Ecto neural progenitor cell (in vitro differentiated cells): ENCODE data around the gene KRT78.

Source experiments
- DNase-seq: peaks from one replicate; pipeline ENCODE4 v3.0.0-alpha.2; 2018; ENCODE audit warnings: low spot score

KRT78 gene

DNA sequence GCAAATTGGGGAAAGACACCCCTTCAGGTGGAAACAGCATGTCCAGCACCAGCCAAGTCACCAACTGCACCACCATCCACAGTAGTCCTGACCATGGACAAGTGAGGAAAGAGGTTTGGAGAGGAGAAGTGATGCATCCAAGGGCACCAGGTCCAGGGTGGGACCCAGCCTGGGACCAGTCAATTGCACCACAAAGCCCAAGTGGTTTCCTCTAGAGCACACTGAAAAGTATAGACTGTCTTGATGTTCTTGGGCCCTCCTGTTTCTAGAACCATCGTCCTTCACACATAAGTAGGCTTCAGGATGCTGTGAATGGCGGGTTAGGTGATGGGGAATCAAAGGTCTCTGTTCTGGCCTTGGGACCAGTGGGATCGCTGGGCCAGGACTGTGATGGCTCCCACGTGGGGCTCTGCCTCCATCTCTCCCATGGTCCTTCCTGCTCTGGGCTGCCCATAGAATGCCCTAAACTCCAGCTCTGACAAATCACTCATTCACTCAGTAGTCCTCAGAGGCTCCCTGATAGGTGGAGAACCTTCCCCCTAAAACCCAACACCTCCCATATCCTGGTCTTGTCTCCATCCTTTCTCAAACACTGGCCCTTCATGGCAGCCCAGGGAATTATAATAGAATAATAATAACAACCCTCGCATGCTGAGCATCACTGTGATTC lies 23.9 kb downstream of the KRT78 start:
- no peak for DNase-seq

DNA sequence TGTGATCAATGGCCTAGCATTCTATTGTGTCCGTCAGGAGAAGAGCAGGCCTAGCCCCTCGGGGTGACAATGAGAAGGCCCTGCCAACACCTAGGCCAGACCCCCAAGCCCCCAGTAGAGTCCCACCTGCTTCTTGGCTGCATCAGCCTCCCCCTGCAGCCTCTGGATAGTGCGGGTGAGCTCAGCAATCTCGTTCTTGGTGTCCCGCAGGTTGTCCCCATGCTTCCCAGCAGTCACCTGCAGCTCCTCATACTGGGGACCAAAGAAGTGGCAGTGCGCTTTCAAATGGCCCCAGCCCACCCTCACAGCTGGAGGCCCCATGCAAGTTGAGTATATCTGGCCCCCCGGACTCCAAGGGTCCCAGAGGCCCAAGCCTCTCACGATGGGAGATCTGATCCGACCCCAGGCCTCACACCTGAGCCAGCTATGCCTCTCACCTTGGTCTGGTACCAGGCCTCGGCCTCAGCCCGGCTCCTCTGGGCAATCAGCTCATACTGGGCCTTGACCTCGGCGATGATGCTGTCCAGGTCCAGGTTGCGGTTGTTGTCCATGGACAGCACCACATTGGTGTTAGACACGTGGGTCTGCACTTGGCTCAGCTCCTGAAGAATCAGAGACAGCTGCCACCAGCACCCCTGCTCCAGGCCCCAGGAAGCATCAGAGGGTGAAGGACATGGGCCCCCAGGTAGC lies 24.9 kb downstream of the KRT78 start:
- no peak for DNase-seq

DNA sequence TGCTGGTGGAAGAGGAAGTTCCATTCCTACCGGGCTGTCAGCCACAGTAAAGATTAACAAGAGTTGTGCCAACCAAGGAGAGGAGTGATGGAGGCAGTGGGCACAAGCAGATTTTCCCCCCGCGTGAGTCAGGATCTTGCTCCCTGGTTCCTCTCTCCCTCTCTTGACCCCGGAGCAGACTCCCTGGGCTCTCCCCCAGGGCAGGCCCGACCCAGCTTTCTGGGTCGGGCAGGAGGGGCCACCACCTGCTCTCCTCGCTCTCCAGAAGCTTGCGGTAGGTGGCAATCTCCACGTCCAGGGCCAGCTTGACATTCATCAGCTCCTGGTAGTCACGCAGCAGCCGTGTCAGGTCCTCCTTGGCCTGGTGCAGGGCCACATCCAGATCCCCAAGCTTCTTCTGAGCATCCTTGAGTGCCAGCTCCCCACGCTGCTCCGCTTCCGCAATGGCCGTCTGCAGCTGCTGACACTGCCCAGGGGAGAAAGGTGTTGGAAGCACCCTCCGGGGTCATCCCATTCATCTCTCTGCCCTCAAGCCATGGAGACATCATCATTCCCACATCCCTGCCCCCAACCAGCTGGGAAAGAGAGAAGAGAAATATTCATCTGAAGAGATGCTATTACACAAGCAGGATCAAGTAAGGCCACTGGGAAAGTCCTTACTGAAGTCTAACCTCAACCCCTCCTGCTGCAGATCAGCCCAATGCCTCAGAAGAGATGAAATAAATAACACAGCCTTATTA lies 25.9 kb downstream of the KRT78 start:
- DNase-seq = no peak

DNA sequence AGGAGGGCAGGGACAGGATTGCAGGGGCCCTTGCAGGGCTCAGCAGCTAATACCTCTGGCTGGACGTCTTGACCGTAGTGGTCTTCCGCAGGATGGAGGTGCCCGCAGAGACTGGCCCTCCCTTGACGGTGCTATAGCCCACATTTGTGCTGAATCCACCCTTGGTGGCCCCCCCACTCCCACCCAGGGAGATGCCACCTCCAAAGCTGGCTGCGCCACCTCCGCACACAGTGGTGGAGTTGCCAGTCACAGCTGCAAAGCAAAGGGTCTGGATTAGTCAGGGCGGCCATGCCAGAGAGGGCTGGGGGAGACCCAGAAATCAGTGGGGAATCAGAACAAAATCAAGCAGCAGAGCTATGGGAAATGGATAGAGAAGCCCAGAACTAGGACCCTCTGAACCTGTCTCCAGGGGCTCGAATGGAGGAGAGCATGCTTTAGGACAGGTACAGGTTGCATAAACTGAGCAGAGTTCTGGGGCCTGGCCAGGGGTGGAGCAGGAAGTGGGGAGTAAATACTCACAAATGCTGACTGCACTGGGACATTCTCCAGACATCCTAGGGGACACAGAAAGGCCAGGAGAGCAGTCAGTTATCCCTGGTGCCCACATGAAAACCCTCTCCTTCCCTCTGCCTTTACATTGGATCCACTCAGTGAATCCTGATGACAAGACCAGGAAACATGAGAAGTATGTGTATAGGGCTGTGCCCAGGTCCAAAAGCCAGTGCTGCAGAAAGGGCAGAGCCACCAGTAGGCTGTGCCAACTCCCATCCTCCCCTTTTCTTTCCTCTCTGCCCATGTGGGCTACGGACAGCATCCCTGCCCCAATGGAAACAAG lies 26.8 kb downstream of the KRT78 start:
- DNase-seq = no peak

DNA sequence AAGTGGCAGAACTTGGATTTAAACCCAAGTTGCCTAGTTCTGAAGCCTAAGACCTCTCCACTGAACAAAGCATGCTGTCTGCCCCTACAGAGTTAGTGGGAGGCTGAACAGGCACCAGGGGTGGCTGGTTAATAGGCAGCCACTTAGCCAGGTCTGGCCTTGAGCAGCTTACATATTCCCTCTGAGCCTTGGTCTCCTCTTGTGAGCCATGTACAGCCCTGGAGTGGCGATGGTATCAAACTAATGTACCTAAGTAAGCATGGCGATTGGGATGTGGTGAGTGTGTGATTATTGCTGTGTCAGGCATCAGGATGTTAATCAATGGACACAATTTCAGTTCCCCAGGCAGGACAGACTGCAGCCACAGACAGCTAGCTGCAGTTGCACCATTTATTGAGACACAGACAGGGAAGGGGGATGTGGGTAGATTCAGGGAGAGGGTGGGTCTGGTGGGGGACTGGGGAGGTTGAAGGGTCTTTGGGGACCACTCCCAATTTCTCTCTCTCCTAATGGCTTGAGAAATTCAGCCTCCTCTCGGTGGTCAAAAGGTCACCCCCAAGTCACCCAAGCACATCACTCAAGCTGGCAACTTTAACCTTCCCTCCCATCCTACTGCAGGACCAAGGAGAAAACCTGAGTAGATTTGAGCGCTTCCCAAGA lies 27.6 kb downstream of the KRT78 start:
- no peak for DNase-seq

DNA sequence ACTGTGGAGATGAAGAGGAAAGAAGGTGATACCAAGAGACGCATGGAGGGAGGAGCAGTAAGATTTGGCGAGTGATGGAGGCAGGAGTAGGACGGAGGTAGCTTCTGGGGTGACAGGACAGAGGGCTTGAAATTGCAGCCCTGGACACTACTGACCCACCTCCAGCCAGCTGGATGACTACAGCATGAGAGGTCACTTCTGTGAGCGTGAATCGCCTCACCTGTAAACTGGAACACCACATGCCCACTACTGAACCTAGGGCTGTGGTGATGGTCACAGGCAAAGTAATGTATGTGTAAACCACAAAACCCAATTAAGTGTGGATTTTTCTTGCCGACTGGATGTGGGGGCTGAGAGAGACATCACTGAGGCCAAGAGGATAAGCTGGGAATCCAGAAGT lies 28.3 kb downstream of the KRT78 start:
- no peak for DNase-seq

DNA sequence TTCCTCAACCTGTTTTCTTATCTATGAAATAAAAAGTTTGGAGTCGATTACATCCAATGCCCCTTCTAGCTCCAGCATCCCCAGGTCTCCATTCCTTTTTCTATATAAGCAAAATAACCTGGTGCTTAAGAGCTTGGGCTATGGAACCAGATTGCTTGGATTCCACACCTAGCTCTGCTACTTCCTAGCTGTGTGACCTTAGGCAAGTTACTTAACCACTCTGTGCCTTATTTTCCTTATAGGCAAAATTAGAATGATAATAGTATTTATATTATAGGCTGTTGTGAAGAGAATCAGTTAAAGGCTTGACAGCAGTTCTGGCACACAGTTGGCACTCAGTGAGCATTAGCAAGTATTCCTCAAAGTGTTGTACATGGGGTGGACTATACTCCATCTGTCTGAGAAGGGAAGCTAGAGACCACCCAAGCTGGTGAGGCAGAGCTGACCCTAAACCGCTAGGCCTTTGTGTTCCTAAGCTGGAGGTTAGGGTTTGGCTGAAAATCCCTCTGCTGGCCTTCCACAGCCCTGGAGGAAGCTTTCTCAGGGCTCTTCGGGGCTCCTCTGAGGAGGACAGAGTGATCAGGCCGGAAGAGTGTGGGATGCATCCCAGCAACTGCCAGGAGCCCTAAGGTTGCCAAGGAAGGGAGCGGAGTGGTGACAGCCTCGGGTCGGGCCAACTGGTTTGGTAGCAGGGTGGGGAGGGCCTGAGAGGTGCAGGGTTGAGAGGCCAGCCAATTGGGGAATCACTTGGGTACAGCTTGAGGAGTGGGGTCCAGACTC lies 28.9 kb downstream of the KRT78 start:
- peak; percentile 77 for DNase-seq

DNA sequence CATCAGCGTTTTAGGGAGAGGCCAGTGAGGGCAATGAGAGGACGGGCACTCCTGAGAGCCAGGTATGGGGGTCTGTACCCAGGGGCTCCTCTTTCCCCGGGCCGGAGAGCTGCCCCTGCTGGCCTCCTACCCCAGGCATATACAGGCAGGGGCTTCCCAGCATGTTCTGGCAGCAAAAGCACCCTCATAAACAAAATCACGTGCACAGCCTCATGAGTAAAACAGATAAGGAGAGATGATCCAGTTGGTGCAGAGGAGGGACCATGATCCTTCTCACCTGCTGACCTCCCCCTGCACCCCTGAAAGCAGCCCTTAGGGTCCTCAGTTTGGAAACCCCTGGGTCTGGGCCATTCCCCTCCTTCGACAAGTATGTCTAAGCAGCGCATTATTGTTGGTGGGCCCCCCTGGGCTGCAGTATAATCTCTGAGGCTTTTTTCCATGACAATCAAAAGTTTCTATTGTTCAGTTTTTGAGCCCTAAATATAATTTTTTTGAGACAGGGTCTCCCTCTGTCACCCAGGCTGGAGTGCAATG lies 29.8 kb downstream of the KRT78 start:
- DNase-seq = no peak

DNA sequence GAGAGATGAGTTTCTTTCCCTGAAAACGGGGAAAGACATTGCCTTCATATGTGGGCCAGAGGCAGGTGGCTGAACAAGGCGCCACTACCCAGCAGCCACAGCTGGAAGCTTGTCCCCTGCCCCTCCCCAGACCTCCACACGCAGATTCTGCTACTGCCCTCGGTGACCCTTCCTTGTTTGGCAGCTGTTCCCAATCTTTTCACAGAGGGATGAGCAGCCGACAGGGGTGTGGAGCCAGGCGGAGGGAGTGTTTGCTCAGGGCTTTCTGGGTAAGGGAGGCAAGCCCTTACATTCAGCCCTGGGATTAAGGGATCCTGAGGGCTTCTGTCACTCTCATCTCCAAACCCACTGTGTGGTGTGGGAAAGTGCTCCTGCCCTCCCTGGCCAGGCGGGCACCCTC lies 30.4 kb downstream of the KRT78 start:
- DNase-seq = peak; percentile 90

DNA sequence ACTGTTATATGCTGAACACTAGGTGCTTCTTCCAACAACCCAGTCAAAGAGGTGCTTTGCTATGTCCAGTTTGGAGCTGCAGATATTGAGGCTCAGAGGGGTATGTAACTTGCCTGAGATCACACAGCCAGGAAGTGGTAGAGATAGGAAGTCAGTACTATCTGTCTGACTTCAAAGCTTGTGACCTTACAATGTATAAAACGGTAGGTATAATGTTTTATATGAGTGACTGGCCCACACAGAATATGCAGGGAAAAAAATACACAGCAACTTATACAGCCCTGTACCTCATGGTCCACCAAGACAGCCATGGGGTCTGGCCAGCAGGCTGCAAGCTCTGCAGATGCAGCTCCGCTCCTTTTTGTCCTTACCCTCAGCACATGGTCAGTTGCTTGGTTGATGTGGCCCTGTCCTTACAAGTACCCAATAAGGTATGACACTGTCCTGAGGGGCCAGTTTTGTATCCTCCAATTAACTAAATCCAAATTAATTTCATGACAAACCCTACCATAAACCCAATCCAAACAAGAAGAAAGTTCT lies 31.0 kb downstream of the KRT78 start:
- DNase-seq = no peak

DNA sequence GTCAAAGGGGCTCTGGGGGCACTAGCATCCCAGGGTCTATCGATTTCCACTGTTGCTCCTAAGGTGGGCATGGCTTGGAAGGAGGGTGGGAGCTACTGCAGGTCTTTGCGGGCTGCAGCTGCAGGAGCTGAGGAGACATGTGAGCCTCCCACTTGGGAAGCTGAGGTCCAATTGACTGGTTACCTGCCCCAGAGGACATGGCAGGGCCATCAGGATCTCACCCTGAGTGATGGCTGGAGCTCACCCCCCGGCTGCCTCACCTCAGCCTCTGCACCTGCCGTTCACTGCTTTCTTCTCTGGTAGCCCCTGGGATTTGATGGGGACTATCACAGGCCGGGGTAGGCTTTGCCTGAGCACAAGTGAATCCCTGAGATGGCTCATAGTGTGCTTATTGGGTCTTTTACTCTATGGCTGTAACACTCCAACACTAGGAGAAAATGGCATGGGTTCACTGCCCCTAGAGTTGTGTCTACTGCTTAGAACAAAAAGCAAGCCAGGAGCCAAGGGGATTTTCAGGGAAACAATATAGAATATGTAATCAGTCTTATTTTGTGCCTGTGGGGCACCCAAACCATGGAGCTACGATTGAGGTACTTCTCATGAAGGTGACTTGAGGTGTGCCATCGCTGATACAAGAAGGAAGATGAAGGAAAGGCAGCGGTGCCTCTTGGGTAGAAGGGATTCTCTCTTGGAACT lies 31.6 kb downstream of the KRT78 start:
- DNase-seq = no peak

DNA sequence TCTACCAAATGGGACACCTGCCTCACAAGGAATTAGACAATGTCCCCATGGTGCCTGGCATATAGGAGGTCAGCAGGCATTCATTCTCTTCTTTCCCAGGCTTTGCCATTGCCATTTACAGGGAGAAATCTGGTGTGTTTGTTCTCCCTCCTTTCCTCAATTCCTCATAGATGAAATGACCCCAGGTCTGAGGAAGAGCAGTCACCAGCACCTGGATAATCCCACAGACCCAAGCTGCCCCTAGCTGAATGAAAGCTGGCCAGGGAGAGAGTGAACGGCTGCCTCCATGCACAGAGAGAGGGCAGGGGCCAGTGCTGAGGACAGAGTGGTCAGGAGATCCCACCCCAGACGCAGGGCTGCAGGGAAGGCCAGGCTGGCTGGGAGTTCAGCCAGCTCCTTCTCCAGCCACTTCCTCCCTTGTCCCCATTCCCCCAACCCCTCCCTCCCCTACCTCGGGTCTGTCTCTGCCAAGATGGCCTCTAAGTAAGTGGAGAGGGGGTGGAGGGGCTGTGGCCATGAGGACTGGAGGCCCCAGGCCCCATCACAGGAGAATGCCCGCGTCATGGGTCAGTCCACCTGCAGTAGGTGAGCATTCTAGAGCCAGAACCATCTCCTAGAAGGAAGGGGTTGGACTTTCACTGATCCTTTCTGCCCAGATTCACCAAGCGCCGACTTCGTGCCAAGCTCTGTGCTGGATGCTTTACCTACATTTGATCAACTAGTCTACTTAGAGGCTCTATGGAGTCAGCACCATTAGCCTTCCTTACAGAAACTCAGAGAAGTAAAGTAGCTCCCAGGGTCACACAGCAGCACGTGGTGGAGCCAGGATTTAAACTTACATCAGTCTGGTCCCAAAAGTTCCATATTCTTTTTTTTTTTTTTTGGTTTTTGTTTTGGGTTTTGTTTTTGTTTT lies 32.9 kb downstream of the KRT78 start:
- DNase-seq = no peak

DNA sequence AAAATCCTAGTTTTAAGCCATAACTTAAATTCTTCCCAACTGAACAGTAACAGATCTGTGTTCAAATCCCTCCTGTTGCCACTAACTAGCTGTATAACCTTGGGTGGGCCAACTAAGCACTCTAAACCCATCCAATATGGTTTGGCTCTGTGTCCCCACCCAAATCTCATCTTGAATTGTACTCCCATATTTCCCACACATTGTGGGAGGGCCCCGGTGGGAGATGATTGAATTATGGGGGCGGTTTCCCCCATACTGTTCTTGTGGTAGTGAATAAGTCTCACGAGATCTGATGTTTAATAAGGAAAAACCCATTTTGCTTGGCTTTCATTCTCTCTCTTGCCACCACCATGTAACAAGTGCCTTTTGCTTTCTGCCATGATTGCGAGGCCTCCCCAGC lies 33.6 kb downstream of the KRT78 start:
- no peak for DNase-seq

DNA sequence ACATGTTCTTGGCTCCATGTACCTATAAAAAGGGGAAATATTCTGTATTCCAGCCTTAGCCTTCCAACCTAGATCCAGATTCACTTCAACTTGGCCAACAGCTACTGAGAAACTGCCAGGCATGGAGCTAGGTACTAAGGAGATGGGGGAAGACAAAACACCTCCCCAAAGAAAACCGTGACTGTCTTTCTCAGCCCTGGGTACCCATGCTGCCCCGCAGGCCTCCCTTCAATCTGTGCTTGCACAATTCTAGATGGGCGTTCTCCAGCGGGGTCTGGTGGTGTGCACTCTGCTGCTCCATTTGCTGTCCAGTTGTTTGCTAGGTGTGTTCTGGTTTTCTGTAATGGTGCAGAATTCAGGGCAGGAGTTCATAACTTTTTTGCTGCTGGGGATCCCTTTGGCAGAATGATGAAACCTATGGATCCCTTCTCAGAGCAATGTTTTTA lies 34.1 kb downstream of the KRT78 start:
- no peak for DNase-seq

DNA sequence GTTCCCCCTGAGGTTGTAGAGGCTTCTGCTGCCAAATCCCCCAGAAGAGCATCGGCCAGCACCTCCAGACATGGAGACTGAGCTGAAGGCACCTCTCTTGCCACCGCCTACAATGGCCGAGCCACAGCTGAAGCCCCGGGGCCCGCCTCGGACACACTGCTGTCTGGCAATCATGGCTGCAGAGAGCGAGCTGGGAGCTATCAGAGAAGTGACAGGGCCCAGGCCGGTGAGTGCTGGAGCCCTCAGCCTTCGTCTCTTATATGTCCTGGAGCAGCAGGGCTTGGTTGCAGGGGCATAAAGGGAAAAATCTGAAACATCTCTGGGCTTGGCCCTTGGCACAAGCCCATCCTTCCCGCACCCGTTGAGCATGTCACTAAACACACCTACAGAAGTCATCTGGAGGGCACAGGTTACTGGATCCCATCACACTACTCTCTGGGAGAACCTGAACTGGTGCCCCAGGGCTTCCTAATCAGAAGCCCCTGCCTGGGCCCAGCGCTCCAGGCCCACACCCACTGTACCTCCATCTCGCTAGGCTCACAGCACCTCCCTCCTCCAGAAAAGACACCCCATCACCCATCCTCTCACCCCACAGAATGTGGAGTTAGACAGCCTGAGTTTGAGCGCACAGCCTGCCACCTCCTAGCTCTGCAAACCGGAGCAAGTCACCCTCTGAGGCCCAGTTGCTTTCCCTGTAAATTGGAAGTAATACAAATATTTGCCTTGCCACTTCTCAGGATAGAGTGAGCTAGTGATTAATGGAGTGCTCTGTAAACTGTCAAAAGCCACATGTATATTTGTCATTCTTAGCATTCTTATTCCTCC lies 34.7 kb downstream of the KRT78 start, which contains the start of gene KRT4:
KRT4 (minus strand) TSS at position 232 of the 825 bp plus-strand sequence; CDS start at position 174, 58 bp downstream.
- DNase-seq = no peak

DNA sequence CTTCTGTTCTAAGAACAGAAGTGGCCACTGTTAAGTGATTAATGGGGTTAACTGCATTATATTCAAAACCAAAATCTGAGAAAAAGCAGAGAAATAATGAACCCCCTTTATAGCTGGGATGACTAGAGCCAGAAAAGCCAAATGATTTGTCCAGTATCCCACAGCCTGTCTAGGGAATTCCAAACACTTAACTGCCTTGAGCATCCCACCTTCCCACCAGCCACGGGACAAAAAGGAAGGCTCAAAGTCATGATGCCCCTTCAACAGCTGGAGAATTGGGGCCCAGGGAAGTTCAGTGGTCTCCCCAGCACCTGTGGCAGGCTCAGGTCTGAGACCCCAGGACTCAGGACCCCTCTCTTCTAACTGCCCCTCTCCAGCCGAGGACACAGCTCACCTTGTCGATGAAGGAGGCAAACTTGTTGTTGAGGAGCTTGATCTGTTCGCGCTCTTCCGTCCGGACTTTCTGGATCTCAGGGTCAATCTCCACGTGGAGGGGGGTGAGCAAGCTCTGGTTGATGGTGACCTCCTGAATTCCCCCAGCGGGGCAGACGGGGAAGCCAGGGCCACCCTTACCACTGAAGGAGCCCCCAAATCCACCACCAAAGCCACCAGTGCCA lies 35.5 kb downstream of the KRT78 start:
- DNase-seq = no peak

DNA sequence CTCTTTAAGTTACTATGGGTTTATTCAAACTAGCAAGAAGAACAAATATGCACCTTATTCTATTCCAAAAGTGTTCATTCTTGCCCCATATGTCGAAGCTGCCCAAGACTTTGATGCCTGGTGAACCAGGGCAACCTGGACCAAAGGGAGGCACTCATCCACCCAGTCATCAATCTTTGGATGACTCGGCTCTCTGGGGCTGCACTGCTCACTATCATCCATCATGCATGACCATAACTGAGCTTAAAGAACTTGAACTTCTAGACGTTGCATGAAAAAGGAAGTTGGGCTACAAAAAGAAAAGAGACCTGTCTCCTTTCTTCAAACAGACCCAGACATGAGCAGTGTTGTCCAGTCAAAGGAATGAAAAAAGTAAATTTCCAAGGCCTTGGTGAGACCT lies 36.0 kb downstream of the KRT78 start:
- no peak for DNase-seq
